CD4-positive, alpha-beta T cell treated with Interleukin-12 subunit alpha and Interleukin-12 subunit beta, for 1 hour (primary cell): Measurements from ENCODE around the gene FBXO38.

Experiments
- DNase-seq: peaks from one replicate; pipeline ENCODE4 v3.0.0-alpha.2; 2020

Gene FBXO38, protein sequence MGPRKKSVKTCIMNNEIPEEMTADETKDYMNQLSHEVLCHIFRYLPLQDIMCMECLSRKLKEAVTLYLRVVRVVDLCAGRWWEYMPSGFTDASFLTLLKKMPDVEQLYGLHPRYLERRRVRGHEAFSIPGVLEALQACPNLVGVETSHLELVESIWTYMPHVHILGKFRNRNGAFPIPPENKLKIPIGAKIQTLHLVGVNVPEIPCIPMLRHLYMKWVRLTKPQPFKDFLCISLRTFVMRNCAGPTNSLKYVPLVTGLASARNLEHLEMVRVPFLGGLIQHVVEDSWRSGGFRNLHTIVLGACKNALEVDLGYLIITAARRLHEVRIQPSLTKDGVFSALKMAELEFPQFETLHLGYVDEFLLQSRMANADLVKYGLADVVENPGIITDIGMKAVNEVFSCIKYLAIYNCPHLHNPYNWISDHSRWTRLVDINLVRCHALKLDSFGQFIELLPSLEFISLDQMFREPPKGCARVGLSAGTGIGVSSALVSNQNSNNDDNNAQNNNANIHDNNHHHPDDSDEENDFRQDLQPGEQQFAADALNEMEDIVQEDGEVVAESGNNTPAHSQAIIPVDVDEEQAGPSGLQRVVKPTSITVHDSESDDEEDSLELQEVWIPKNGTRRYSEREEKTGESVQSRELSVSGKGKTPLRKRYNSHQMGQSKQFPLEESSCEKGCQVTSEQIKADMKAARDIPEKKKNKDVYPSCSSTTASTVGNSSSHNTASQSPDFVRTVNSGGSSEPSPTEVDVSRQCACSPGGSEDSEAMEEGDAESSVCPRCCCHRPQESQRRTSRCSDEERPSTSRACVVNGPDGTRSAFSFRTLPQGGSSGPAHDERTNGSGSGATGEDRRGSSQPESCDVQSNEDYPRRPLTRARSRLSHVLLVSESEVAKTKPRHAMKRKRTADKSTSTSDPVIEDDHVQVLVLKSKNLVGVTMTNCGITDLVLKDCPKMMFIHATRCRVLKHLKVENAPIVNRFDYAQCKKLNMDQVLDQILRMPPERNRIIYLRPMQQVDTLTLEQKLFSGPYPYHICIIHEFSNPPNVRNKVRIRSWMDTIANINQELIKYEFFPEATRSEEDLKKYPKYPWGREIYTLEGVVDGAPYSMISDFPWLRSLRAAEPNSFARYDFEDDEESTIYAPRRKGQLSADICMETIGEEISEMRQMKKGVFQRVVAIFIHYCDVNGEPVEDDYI

DNA sequence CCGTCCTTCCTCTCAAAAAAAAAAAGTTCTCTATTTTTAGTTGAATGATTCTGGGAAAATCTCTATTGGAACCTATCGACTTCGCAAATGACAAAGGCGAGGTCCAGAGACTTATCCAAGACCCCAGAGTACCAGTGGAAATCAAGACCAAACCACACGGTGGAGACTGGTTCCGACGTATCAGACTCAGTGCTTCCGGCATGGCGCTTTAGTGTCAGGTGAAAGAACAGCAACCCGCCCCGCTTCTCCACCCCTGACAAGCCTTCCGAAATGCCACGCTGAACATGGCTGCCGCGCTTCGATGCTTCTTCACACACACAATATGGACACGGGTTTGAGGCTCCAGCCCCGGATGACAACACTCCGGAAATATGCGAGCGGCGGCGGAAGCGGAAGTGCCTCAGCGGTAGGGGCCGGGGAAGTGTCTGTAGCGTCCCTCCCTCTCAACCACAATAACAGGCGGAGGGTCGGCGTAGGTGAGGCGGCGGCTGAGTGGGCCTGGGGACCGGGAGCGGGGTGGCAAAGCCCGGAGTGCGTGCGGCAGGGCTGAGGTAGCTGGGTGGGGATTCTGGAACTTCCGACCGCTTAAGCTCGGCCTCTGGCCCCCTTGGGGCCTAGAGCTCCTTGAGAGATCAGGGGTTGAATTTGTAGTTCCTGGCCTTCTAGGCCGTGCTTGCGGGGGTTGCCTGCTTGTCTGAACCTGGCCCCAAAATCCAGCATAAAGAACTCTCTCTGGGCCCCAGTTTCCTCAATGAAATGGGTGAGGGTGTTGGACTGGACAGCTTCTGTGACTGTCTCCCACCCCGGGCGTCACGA lies at the start of gene FBXO38:
FBXO38 (plus strand) TSS at position 395 of the 816 bp plus-strand sequence. CDS start 10,819 bp downstream, outside the sequence.
- peak; percentile 98 for DNase-seq

DNA sequence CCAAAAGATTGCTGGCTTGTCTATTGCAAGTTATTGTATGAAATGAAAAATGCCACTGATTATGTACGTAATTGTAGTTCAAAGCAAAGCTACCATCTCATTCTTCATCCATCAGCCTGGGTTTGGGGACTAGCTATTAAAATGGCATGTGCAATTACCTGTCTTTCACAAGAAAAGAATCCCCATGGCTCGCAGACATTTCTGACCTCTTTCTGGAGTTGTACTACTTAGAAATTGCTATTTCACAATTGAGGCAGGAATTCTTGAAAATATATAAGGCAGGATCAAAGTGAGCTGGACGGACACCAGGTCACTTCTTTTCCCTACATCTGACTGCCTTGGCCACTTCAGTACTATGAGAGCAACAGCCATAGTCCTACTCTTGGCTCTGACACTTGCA lies 48.5 kb upstream of the FBXO38 start, which contains the start of gene SPINK9:
SPINK9 (plus strand) TSS at position 301 of the 400 bp plus-strand sequence; CDS start at position 356, 55 bp downstream.
- no peak for DNase-seq

DNA sequence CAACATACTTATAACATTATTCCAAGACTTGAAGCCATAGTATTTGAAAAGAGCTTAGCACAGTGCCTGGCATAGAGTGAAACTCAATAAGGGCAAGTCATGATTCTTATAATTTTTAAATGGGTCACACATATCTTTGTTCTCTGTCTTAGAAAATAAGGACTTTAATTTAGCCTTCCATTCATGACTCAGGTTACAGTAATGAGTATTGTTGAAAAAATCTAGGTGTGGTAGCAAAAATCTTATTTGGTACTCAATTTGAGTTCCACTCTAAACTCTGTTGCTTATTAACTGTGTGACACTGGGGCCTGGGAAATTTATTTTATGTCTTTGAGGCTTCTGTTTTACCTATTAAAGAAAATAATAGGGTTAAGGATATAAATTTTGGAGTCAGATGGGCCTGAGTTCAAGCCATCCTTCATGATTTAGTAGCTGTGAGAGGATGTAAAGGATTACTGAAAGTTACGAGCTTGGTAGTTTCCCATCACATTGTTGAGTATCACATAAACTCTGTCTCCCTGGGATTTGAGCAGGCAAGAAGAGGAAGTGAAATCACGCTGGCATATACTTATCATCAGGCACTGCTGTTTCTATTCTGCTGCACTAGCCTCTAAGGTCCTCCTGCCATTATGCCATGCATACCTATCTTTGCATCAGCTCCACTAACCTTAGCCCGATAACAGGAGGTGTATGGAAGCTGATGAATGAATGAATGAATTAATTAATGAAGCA lies 46.9 kb upstream of the FBXO38 start:
- no peak for DNase-seq

DNA sequence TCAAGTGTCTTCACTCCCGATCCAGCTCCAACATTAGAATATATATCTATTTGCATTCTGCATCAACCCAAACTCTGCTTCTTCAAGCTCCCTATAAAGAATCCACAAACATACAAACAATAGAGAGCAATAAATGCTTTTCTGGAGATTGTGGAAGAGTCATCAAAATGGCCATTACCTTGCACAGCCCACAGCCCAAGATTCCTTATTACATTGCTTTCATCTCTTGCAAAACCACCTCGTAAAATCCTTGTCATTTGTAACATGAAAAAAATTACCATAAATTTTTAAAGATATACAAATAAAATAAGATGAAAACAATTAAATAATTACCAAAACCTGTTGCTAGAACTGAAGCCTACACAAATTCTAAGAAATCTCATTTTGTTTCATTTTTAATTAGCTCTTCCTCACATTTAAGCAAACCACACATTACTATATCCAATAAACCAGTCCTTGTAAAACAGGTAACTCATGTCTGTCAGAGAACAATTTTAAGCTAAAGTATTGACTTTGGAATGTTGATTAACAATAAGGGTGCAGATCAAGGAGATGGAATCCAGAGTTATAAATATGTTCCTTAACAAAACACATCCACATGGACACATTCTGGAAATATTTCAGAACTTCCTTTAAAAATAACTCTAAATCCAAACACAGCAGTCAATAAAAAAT lies 41.2 kb upstream of the FBXO38 start:
- DNase-seq, result no peak

DNA sequence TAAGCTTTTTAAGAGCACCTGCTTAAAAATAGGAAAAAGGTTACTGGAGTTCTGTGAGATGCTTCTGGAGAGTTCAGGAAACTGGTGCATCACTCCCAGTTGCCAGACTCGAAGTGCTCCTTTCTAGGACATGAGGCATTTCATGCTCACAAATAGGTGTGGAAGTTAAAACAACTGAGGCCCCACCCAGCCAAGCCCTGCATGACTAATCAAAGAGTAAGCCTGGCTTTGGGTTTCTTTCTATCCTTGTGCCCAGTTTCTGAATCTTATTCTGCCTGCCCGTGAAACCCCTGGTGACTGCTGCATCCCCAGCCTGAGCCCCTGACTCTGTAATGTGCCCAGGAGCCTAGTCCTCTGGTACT lies 40.7 kb upstream of the FBXO38 start:
- DNase-seq, result no peak

DNA sequence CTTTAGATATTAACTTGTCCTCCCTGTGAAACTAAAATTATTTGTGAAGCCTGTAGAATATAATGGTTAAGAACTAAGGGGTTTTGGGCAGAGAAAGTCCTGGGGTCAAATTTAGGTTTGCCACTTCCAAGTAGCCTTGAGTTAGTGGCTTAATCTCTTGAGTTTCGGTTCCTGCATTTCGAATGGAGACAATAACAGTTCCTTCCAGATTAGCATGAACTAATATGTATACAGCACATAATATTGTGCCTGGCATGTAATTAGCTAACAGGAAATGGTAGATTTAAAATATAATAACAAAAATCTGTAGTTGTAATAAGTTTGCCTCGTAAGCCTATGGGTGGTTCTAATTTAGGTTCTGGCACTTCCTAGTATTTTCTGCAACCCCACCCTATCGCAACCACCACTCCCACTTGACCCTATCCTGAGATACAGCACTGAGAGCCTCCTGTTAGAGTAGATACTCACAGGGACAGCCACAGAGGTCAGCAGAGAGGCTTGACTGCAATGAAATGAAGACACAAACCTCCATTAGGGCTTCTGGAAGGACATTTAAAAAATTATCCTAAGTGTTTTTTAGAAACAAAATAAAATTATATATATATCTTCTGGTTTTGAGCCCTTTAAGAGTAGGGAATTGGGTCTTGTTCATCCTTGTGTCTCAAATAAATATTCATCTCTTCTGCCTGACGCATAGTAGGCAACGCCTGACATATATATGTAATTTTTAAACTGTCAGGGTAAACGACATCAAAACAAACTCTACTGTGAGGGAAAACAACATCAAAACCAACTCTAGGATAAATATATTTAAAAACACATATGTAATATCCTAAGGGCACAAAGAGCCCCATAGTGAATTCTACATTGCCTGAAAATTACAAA lies 39.9 kb upstream of the FBXO38 start:
- DNase-seq, result no peak

DNA sequence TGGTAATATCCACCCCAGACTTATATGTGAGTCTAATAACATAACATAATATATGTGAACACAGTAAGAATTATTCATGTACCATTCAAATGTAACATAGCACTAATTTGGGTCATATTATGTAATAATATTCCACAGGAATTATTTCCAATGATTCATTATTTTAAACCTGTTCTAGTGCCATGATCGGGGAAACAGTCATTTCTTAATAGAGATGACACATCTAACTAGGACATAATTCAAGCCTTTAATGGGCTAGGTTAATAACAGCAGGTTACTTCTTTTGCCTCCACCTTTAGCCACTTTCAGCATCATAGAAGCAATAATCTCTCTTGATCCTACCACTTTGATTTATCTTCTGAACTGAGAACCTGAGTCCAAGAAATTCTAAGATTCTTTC lies 36.1 kb upstream of the FBXO38 start:
- DNase-seq, result no peak

DNA sequence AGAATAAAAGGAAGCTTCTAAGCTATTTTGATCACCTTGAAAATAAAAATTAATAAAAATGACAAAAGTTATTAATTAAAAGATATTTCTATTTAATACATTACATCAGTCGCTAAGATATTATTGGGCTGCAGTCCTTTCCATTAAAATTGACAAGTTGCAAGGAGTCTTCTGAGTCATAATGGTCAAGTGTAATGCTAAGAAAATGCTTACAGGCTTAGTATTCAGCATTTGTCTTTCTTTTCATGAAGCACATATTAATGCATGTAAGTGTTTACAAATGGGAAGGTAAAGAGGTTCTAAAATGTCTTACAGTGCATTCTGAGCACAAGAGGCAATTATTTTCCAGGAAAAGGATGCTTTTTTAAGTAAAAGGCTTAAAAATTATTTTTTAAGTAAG lies 31.1 kb upstream of the FBXO38 start:
- DNase-seq, result no peak

DNA sequence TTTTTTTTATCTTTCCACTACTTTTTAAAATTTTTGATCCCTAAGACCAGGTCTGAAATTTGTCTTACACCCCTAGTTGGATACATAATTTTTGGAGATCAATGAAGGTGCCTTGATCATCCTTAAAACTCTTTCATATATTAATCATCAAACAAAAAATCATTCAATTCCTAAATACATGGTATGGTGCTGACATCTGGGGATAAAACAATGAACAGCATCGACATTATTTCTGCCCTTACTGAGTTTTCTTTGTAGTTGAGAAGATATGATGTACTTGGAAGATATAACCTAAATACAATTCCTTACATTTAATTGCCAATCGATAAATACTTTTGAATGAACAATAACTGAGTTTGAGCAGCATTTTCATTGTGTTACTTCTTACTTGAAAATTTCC lies 30.1 kb upstream of the FBXO38 start:
- no peak for DNase-seq

DNA sequence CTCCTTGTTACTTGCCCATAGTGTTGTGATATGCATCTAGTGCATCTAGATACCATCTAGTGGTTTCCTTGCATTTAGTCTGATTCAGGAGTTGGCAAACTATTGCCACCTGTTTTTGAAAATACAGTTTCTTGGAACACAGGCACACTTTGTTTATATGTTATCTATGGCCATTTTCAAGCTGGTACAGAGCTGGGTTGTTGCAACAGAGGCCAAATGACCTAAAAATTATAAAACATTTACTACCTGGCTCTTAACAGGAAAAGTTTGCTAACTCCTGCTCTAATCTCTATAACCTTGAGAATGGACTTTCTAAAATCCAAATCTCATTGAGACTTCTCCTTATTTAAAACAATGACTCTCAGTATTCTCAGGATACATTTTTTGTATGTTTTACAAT lies 19.4 kb upstream of the FBXO38 start:
- no peak for DNase-seq

DNA sequence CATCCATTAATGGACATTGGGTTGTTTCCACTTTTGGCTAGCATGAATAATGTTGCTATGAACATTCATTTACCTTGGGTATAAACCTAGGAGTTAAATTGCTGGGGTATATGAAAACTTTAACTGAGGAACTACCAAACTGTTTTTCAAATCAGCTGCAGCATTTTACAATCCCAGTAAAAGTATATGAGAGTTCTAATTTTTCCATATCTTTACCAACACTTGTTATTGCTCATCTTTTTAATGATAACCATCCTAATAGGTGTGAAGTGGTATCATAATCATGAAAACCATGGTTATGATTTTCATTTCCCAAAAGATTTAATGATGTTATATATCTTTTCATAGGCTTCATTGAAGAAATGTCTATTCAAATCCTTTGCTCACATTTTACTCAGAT lies 15.5 kb upstream of the FBXO38 start:
- no peak for DNase-seq

DNA sequence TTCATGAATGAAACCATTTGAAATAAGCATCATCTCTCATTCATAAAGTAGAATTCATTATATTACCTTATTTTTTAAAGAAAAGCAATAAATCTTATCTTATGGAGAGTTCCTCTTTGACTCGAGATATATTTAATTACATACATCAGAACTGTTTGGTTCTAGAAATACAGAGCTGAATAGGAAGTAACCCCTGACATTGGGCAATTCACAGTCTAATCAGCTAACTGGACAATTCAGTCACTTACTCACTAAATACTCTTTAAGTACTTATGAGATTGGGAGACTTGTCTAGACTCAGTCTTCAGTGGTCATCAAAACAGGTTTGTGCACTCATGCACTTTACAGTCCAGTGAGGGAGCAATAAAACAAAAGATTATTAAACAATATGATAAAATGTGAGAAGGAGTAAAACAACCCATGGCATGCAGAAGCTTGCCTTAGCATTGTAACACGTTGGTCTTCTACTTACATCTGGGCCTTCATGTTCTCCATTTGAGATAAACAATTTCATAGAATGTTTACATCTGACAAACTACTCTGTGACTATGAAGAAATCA lies 11.5 kb upstream of the FBXO38 start:
- DNase-seq, result no peak

DNA sequence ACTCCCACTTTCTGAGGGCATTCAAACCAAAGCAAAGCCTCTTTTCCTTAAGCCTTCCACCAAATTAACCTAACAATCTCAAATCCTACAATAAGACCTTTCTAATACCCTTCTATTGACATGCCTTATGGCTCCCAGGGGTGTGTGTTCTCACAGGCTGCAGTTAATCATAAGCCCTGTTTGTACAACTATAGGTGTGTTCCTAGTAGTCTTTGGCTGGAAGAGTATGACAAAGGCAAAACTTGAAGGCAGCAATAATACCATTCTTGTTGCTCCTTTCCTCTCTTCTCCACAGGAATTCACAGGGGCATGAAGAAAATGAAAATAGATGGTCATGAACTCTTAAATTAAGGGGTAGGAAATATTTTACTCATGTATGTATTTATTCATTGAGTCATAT lies 10.9 kb upstream of the FBXO38 start:
- DNase-seq, result no peak

DNA sequence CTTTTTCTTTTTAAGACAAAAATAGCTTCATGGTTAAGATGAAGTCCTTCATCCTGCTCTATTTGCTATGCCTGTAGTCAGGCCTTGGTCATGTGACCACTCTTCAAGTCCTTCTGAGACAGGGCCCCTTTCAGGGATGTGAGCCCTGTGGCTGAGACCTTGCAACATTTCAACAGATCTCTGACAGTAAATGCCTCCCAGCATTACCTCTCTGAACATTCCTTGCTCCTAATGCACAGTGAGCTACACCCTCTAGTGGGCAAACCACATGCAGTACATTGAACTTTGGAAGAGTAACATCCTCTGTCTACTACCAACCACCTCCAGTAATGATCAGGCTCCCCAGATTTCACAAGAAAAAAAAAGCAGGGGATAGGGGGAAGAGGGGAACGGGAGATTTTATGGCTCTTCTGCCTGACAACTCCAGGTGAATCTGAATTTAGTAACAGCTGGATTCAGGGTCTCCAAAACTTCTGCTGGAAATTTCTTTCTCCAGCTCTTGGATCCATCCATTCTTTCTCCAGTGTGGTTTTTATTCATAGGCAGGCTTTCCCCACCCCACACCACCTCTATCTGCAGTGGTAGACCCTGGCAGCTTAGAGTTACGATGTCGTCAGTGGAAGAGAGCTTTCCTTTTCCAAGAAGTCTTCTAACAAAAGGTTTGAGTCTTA lies 8.9 kb upstream of the FBXO38 start:
- peak; percentile 27 for DNase-seq

DNA sequence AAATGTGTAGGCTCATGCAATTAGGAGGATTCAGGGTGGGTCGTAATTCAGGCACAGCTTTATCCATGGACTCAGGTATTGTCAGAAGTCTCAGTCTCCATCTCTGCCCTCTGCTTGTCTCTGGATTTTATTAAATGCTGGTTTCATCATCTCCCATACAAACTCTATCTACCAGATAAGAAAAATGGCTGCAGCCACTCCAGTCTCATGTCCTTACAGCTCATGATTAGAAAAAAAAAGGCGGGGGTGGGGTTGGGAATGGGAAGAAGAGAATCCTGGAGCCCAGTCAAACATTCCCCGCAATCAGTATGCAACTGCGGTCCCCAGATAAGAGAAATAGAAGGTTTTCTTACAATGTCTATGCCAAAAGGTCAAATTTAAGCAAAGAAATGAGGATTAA lies 7.6 kb upstream of the FBXO38 start:
- no peak for DNase-seq

DNA sequence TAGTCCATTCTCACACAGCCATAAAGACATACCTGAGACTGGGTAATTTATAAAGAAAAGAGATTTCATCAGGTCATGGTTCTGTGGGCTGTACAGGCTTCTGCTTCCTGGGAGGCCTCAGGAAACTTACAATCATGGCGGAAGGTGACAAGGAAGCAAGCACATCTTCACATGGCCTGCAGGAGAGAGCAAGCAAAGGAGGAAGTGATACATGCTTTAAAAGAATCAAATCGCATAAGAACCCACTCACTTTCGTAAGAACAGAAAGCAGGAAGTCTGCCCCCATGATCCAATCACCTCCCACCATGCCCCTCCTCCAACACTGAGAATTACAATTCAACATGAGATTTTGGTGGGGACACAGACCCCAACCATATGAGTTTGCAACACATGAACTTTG lies 5.1 kb upstream of the FBXO38 start:
- no peak for DNase-seq

DNA sequence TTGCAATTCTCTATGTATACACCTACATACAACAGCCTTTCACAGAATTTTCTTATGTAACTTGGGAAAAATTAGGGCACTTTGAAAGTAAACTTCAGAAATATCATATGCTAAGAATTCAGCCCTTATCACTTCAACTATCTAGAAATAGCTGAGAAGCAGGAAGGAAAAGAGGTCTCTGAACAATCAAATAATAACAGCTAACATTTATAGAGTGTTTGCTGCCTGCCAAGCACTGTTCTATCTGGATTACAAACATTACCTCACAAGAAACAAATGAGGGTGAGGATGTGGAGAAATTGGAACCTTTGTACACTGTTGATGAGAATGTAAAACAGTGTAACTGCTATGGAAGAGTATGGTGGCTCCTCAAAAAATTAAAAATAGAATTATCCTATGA lies 4.4 kb upstream of the FBXO38 start:
- DNase-seq, result no peak

DNA sequence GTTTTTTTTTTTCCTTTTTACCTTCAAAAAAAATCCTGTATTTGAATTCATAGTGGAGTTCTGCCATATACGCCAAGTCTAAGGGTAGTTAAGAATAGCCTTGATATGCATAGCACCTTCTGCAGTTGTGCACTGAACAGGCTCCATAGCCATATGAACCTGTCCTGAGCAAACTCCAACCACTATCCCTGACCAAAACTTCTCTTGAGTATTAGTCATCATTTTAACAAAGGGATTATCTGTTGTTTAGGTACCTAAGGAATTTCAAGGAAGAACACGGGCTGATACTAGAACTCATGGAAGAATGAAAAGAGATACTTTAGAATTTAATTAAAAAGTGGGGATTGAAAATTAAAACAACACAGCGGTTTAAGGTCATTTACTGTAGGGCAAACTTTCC lies 1.9 kb upstream of the FBXO38 start:
- DNase-seq, result no peak

DNA sequence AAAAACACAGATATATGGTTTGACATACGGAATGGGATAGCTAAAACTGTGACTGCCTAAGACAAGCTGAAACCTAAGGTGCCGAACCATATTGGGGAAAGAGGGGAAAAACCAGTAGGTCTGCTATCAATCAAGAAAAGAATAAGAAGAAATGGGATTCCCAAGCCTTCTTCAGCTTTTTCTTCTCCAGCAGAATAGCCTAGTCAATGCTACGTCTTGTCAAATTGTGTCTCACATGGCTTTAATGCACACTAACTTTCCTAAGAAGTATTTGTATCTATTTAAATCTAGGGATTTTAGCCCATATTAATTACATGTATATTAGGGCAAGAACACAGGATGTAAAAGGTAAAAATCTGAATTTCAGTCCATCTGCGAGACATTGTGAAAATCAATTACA lies 797 bp upstream of the FBXO38 start:
- no peak for DNase-seq
